ENCODE results near the gene THAP8. TPM values are rescaled to one million over a fixed set of nuclear protein-coding genes. Genes with fewer than 3 reads are reported as not detected.

THAP8 gene
- polyA plus RNA-seq, 1 donor (not counting 4 experiments of a cell fraction or from before 2014, with no cell fraction given): 1.8 TPM

DNA sequence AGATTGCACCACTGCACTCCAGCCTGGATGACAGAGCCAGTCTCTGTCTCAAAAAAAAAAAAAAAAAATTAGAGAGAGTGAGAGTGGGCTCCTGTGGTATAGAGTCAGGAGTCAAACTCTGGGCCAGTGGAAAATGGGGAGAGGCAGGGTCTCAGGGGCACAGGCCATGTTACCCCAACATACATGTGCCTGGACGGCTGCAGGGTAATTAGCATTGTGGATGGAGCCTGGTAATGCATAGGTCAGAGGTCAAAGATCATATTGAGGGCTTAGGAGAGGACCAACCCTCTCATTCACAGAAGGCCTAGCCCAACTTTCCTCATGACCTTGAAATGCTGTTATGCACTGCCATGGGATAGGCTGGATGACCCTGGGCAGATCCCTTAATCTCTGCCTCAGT lies 28.5 kb downstream of the THAP8 start:
- H3K36me3 ChIP-seq (ENCODE audit: control insufficient read depth in 2 of 2, extremely low read depth in 1 of 2, insufficient read depth in 2 of 2, low read length in 2 of 2): peaks cover 1 to 10% of the 10 kb centered on the region in 2 experiments
- TF ChIP-seq EZH2 (IDR thresholded peaks at IDR 0.05; ENCODE audit: low read length): no peak
- TF ChIP-seq, protein P1, sequence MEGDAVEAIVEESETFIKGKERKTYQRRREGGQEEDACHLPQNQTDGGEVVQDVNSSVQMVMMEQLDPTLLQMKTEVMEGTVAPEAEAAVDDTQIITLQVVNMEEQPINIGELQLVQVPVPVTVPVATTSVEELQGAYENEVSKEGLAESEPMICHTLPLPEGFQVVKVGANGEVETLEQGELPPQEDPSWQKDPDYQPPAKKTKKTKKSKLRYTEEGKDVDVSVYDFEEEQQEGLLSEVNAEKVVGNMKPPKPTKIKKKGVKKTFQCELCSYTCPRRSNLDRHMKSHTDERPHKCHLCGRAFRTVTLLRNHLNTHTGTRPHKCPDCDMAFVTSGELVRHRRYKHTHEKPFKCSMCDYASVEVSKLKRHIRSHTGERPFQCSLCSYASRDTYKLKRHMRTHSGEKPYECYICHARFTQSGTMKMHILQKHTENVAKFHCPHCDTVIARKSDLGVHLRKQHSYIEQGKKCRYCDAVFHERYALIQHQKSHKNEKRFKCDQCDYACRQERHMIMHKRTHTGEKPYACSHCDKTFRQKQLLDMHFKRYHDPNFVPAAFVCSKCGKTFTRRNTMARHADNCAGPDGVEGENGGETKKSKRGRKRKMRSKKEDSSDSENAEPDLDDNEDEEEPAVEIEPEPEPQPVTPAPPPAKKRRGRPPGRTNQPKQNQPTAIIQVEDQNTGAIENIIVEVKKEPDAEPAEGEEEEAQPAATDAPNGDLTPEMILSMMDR (optimal IDR thresholded peaks at IDR 0.05 in 1 of 3, IDR thresholded peaks at IDR 0.05 in 1 of 3, conservative IDR thresholded peaks at IDR 0.05 in 1 of 3; ENCODE audit: extremely low read depth in 1 of 3, insufficient read depth in 2 of 3, low read length in 3 of 3): no peak

DNA sequence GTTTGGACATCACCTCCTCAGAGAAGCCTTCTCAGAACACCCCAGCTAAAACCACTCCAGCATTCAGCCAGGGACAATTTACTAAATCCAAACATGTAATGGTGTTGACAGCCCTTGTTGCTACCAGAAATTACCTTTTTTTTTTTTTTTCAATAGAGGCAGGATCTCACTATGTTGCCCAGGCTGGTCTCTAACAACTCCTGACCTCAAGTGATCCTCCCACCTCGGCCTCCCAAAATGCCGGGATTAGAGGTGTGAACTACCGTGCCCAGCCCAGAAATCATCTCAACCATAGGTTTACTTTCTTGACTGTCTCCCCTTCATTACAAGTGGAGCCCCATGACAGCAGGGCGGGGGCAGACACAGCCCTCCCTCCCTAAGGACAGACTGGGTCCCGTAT lies 30.7 kb downstream of the THAP8 start:
- Histone ChIP-seq H2AFZ (ENCODE audit: control insufficient read depth, low read length) (no peak overlapping the region), H3K4me3 (ENCODE audit: control insufficient read depth in 2 of 3, extremely low read depth in 1 of 3, insufficient read depth in 2 of 3, low read depth in 1 of 3, low read length in 3 of 3) (no peak overlapping the region), H3K27ac (ENCODE audit: control insufficient read depth, insufficient read depth, low read length) (no peak overlapping the region), H3K27me3 (ENCODE audit: control insufficient read depth, extremely low read depth, insufficient read depth, low read length) (no peaks in the 10 kb centered on the region), H3K4me1 (ENCODE audit: control insufficient read depth, extremely low read depth, insufficient read depth, low read length) (no peaks in the 10 kb centered on the region), H4K20me1 (ENCODE audit: control insufficient read depth, extremely low read depth, insufficient read depth, low read length) (no peaks in the 10 kb centered on the region), H3K9ac (ENCODE audit: control insufficient read depth, extremely low read depth, insufficient read depth, low read length) (no peak overlapping the region), H3K9me3 (ENCODE audit: control insufficient read depth, low read depth, low read length) (no peaks in the 10 kb centered on the region), H3K4me2 (ENCODE audit: control insufficient read depth, extremely low read depth, insufficient read depth, low read depth, low read length) (no peak overlapping the region), H3K79me2 (ENCODE audit: control insufficient read depth, insufficient read depth, low read length) (no peaks in the 10 kb centered on the region), H3K36me3 (ENCODE audit: control insufficient read depth in 2 of 2, extremely low read depth in 1 of 2, insufficient read depth in 2 of 2, low read length in 2 of 2) (peaks cover 1 to 10% of the 10 kb centered on the region in 2 experiments), H3K9me1 (ENCODE audit: control insufficient read depth, extremely low read depth, insufficient read depth, low read length) (no peaks in the 10 kb centered on the region)
- dilution Hi-C loops (cut with MboI; ENCODE audit: extremely low pct_ligation_motif_present, low sequenced_read_pairs): no loop called here
- no peak for DNase-seq (ENCODE audit: low read depth, low spot score)
- TF ChIP-seq, protein P1 (optimal IDR thresholded peaks at IDR 0.05 in 1 of 3, IDR thresholded peaks at IDR 0.05 in 1 of 3, conservative IDR thresholded peaks at IDR 0.05 in 1 of 3; ENCODE audit: extremely low read depth in 1 of 3, insufficient read depth in 2 of 3, low read length in 3 of 3): no peak
- TF ChIP-seq EZH2 (IDR thresholded peaks at IDR 0.05; ENCODE audit: low read length): no peak
- no peak for FAIRE-seq

More for the DNA sequence above, 28.5 kb downstream of the THAP8 start:
- Histone ChIP-seq H3K4me2 (ENCODE audit: control insufficient read depth, extremely low read depth, insufficient read depth, low read depth, low read length) (no peak overlapping the region), H3K9ac (ENCODE audit: control insufficient read depth, extremely low read depth, insufficient read depth, low read length) (no peak overlapping the region), H3K27ac (ENCODE audit: control insufficient read depth, insufficient read depth, low read length) (no peak overlapping the region), H3K9me1 (ENCODE audit: control insufficient read depth, extremely low read depth, insufficient read depth, low read length) (no peaks in the 10 kb centered on the region), H2AFZ (ENCODE audit: control insufficient read depth, low read length) (no peak overlapping the region), H3K9me3 (ENCODE audit: control insufficient read depth, low read depth, low read length) (no peaks in the 10 kb centered on the region), H3K27me3 (ENCODE audit: control insufficient read depth, extremely low read depth, insufficient read depth, low read length) (no peaks in the 10 kb centered on the region), H4K20me1 (ENCODE audit: control insufficient read depth, extremely low read depth, insufficient read depth, low read length) (no peaks in the 10 kb centered on the region), H3K4me3 (ENCODE audit: control insufficient read depth in 2 of 3, extremely low read depth in 1 of 3, insufficient read depth in 2 of 3, low read depth in 1 of 3, low read length in 3 of 3) (no peak overlapping the region), H3K4me1 (ENCODE audit: control insufficient read depth, extremely low read depth, insufficient read depth, low read length) (no peaks in the 10 kb centered on the region), H3K79me2 (ENCODE audit: control insufficient read depth, insufficient read depth, low read length) (no peaks in the 10 kb centered on the region)
- DNase-seq (ENCODE audit: low read depth, low spot score) (no peak), FAIRE-seq (no peak)
- dilution Hi-C loops (cut with MboI; ENCODE audit: extremely low pct_ligation_motif_present, low sequenced_read_pairs): no loop called here

Data from keratinocyte (primary cell).